ENCODE measurements around the gene MBNL1. TPM values are rescaled to one million over a fixed set of nuclear protein-coding genes. Genes with fewer than 3 reads are reported as not detected.
A peak's percentile ranks its signal among the peaks of the same experiment; 100 is the strongest.

MBNL1 gene
- total and polyA plus RNA-seq, 2 of the 13 experiments (the other 11 are each of a cell fraction or from before 2014, with no cell fraction given) = 27.1 to 55.4 TPM

- TF ChIP-seq FOXO1 (CRISPR knock-in tag; IDR thresholded peaks at IDR 0.05) = no peak
- TF ChIP-seq SOX5 (CRISPR knock-in tag; IDR thresholded peaks at IDR 0.05; ENCODE audit: borderline replicate concordance) = no peak
- no peak for TF ChIP-seq DZIP1 (CRISPR knock-in tag; IDR thresholded peaks at IDR 0.05)
- TF ChIP-seq ZNF281 (CRISPR knock-in tag; IDR thresholded peaks at IDR 0.05; ENCODE audit: borderline replicate concordance) = no peak
- TF ChIP-seq HIVEP1 (CRISPR knock-in tag; IDR thresholded peaks at IDR 0.05) = no peak
- no peak for TF ChIP-seq ZBTB2 (CRISPR knock-in tag; IDR thresholded peaks at IDR 0.05; ENCODE audit: low read depth)
- no peak for TF ChIP-seq IKZF1 (IDR thresholded peaks at IDR 0.05)
- no peak for TF ChIP-seq ZNF20 (CRISPR knock-in tag; IDR thresholded peaks at IDR 0.05)
- no peak for TF ChIP-seq PRDM4 (CRISPR knock-in tag; IDR thresholded peaks at IDR 0.05; ENCODE audit: borderline replicate concordance)
- TF ChIP-seq TCF7 (IDR thresholded peaks at IDR 0.05; ENCODE audit: low read depth) = peak; percentile 51
- TF ChIP-seq HNRNPK (IDR thresholded peaks at IDR 0.05; ENCODE audit: low read depth, low read length, poor library complexity, severe bottlenecking) = no peak
- TF ChIP-seq ZBTB7B (CRISPR knock-in tag; IDR thresholded peaks at IDR 0.05) = no peak
- peak in 1 of 2 experiments; percentile 28; a peak in 1 of 4 replicates for TF ChIP-seq NR2F1 (CRISPR knock-in tag; IDR thresholded peaks at IDR 0.05)
- TF ChIP-seq PLRG1 (conservative IDR thresholded peaks at IDR 0.05) = no peak
- no peak for TF ChIP-seq SRF (IDR thresholded peaks at IDR 0.05; ENCODE audit: low read depth, low read length)
Observed at GRCh38 chr3:152445212-152445611, 176.5 kb downstream of the MBNL1 start (continued).
